ENCODE data around the gene TMEM263.

- TF ChIP-seq, protein P1, sequence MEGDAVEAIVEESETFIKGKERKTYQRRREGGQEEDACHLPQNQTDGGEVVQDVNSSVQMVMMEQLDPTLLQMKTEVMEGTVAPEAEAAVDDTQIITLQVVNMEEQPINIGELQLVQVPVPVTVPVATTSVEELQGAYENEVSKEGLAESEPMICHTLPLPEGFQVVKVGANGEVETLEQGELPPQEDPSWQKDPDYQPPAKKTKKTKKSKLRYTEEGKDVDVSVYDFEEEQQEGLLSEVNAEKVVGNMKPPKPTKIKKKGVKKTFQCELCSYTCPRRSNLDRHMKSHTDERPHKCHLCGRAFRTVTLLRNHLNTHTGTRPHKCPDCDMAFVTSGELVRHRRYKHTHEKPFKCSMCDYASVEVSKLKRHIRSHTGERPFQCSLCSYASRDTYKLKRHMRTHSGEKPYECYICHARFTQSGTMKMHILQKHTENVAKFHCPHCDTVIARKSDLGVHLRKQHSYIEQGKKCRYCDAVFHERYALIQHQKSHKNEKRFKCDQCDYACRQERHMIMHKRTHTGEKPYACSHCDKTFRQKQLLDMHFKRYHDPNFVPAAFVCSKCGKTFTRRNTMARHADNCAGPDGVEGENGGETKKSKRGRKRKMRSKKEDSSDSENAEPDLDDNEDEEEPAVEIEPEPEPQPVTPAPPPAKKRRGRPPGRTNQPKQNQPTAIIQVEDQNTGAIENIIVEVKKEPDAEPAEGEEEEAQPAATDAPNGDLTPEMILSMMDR (IDR thresholded peaks at IDR 0.05): no peak
- TF ChIP-seq POLR2A (IDR thresholded peaks at IDR 0.05) (no peak), POLR2AphosphoS5 (IDR thresholded peaks at IDR 0.05; ENCODE audit: insufficient read depth in 1 of 2, low read depth in 1 of 2) (no peak)
These were observed 29.8 kb downstream of the TMEM263 start for GRCh38 chr12:106985479-106985878.

All from vagina (tissue), 2 donors.